IPS-15b (cell line): ENCODE data around the gene RASGRF2.

ENCODE experiments used
- H3K27me3 ChIP-seq: one replicate; pipeline ENCODE4 v1.6.1; 2013; ENCODE audit warnings: low read length; ENCODE audit not compliant: control insufficient read depth, insufficient read depth
- H3K36me3 ChIP-seq: one replicate; pipeline ENCODE4 v1.6.1; 2013; ENCODE audit warnings: low read length; ENCODE audit not compliant: control insufficient read depth, insufficient read depth
- H3K4me1 ChIP-seq: one replicate; pipeline ENCODE4 v1.6.1; 2013; ENCODE audit warnings: mild to moderate bottlenecking, low read length; ENCODE audit not compliant: control insufficient read depth, insufficient read depth
- H3K4me3 ChIP-seq: one replicate; pipeline ENCODE4 v1.5.1; 2013; ENCODE audit warnings: low read depth, low read length
- H3K9ac ChIP-seq: one replicate; pipeline ENCODE4 v1.6.1; 2013; ENCODE audit warnings: low read depth, mild to moderate bottlenecking, low read length
- H3K9me3 ChIP-seq: one replicate; pipeline ENCODE4 v1.6.1; 2013; ENCODE audit warnings: mild to moderate bottlenecking, low read length; ENCODE audit not compliant: control insufficient read depth, insufficient read depth

RASGRF2 gene

DNA sequence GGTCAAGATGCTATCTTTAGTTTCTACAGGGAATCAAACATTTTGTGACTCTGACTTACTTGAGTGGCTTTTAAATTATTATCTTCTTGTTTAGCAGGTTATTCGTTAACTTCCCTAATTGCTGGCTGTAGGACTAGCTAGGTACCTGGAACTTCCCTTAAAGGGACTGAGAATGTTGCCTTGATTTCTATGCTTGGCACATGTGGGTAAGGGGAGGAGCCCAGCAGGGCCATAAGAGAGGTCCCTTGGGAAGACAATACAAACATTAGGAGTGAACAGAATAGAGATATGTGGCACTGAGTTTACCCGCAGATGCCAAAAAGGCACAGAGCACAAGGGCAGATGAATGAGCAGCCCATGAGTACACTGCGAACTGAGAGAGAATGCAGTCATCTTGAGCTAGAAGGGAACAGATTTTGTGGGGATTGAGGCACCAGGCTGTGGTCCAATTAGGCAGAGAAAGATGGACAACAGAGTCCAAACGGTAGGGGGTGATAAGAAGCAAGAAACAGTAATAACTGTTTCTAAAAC is 282.8 kb downstream of the RASGRF2 start:
- Histone ChIP-seq H3K4me1 (no peaks in the 10 kb centered on the region), H3K9ac (no peak overlapping the region), H3K4me3 (no peak overlapping the region), H3K27me3 (no peaks in the 10 kb centered on the region), H3K9me3 (no peaks in the 10 kb centered on the region), H3K36me3 (no peaks in the 10 kb centered on the region)

DNA sequence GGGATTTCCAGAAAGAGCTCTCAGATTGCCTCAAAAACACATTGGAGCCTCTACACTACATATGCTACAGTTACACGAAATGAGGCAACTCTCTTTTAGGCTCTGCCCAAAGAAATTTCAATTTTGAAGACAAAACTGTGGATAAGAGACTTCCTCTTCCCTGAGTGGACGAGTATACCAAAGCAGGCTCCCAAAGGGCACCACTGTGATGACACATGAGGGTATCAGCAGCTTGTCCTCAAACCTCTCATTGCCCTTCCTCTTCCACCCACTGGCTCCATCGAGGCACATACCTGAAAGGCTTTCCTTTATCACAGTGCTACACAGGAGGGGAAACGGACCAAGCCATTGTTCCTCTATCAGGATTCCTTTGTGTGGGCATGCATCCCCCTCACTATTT is 284.3 kb downstream of the RASGRF2 start:
- Histone ChIP-seq H3K4me1 (no peaks in the 10 kb centered on the region), H3K4me3 (no peak overlapping the region), H3K9ac (no peak overlapping the region), H3K27me3 (no peaks in the 10 kb centered on the region), H3K9me3 (no peaks in the 10 kb centered on the region), H3K36me3 (no peaks in the 10 kb centered on the region)

DNA sequence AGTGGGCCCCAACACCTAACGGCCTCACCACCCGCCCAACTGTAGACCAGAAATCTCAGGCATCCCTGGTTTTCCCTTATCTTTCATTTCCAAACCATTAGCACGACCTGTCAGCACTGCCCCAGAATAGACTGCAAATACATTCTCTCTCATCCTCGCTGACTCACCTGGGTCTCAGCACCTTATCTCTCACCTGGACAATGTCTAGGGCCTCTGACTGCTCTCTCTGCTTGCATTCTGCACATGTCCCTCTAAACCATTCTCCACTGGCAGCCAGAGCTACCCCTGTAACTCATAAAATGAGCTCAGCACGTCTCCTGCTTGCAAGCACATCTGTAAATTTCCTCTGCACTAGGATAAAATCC is 285.7 kb downstream of the RASGRF2 start:
- H3K4me1 ChIP-seq, result no peaks in the 10 kb centered on the region
- H3K27me3 ChIP-seq, result no peaks in the 10 kb centered on the region
- H3K4me3 ChIP-seq, result no peak overlapping the region
- H3K9ac ChIP-seq, result no peak overlapping the region
- no peaks in the 10 kb centered on the region for H3K9me3 ChIP-seq
- H3K36me3 ChIP-seq, result no peaks in the 10 kb centered on the region

DNA sequence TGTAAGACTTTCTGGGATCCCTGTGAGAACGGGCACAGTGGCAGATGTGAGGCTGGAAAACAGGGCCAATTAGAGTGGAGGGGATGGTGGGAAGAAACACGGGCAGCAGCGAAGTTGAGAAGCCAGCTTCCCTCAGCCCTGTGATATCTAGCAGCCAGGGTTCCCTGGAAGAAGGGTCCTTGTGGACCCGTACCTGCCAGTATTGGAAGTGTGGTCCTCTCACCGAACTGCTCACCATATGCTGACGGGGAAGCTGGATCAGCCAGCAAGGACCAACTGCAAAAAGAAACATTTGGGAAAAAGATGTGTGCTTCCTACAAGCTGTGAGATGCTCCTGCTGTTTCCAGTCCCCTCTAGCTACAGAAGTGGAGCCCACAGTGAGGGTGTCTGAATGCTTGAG is 286.5 kb downstream of the RASGRF2 start:
- Histone ChIP-seq H3K4me1 (no peaks in the 10 kb centered on the region), H3K4me3 (no peak overlapping the region)

DNA sequence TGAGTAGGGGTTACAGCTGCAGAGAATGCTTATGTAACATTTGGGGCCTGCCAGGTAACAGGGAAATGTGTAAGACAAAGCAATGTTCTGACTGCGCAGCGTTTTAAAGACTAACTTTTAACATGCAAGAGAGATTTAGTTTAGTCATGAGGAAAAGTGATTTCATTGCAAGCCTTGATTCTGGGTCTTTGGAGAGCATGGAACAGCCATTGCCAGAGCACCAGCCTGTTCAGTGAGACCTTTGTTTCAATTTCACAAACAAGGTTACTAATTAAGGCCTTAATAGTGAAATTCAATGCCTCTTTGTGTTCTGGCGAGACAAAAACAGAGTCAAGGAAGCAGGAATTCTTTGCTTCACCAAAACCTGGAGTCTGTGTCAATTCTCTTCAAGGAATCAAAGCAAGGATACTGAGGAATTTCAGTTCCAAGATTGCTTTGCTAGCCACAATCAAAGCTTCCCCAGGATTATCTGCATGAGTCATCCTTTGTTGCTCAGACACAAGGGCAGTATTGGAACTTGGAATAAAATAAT is 287.3 kb downstream of the RASGRF2 start:
- Histone ChIP-seq H3K36me3 (peaks cover under 1% of the 10 kb centered on the region), H3K4me1 (no peaks in the 10 kb centered on the region), H3K4me3 (no peak overlapping the region), H3K27me3 (no peaks in the 10 kb centered on the region), H3K9me3 (no peaks in the 10 kb centered on the region), H3K9ac (peak overlapping the region; percentile 8)

More for the DNA sequence above, 286.5 kb downstream of the RASGRF2 start:
- H3K9ac ChIP-seq, result no peak overlapping the region
- no peaks in the 10 kb centered on the region for H3K9me3 ChIP-seq
- no peaks in the 10 kb centered on the region for H3K36me3 ChIP-seq
- no peaks in the 10 kb centered on the region for H3K27me3 ChIP-seq

DNA sequence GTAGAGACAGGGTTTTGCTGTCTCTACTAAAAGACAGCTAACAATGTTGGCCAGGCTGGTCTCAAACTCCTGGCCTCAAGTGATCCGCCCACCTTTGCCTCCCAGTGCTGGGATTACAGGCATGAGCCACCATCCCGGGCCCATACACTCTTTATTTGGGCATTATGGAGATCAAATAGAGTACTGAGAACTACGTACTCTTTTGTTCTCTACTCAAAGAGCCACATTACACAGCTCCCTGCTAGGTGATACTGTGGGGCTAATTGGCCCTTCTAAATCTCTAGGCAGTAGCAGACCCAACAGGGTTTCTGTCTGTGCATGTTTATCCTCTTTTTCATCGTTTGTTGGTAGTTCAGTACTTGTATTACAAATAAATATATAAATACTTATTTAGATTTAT is 289.1 kb downstream of the RASGRF2 start:
- H3K9me3 ChIP-seq, result no peaks in the 10 kb centered on the region
- H3K4me1 ChIP-seq, result no peaks in the 10 kb centered on the region
- H3K36me3 ChIP-seq, result peaks cover 3% of the 10 kb centered on the region
- H3K4me3 ChIP-seq, result no peak overlapping the region
- no peak overlapping the region for H3K9ac ChIP-seq
- no peaks in the 10 kb centered on the region for H3K27me3 ChIP-seq

DNA sequence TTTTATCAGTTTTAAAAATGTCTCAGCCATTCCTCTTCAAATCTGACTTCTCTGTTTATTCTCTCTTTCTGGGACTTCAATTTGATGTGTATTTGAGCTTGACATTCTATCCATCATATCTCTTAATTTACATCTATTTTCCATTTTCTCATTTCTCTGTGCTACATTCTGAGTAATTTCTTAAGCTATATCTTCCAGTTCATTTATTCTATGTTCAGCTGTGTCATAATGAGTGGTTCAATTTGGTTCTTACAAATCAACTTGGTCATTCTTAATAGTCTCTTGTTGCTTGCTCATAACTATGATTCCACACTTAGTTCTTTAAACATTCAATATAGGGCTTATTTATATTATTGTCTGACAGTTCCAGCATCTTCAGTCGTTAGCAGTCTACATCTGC is 289.8 kb downstream of the RASGRF2 start:
- no peak overlapping the region for H3K4me3 ChIP-seq
- H3K27me3 ChIP-seq, result no peaks in the 10 kb centered on the region

DNA sequence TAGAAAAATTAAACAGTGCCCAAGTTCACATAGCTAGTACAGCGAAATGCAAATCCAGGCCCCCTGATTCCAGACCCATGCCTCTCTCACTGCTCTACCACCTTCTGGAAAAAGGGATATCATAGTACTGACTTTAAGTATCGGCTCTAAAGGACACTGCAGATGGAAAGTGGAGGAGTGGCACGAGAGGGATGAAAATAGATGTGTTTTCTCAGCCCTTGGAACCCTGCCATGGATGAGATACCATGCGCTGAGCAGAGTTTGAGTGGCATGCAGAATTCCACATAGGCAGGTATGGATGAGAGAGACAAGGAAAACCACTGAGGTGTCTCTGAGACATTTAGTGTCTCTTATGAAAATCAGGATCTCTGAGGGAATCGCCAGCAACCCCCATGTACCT is 291.8 kb downstream of the RASGRF2 start:
- Histone ChIP-seq H3K4me3 (no peak overlapping the region), H3K27me3 (no peaks in the 10 kb centered on the region), H3K36me3 (peaks cover 3% of the 10 kb centered on the region), H3K9me3 (no peaks in the 10 kb centered on the region), H3K4me1 (no peaks in the 10 kb centered on the region), H3K9ac (no peak overlapping the region)

More for the DNA sequence above, 289.8 kb downstream of the RASGRF2 start:
- peaks cover 3% of the 10 kb centered on the region for H3K36me3 ChIP-seq
- H3K4me1 ChIP-seq, result no peaks in the 10 kb centered on the region
- H3K9ac ChIP-seq, result no peak overlapping the region
- H3K9me3 ChIP-seq, result no peaks in the 10 kb centered on the region

DNA sequence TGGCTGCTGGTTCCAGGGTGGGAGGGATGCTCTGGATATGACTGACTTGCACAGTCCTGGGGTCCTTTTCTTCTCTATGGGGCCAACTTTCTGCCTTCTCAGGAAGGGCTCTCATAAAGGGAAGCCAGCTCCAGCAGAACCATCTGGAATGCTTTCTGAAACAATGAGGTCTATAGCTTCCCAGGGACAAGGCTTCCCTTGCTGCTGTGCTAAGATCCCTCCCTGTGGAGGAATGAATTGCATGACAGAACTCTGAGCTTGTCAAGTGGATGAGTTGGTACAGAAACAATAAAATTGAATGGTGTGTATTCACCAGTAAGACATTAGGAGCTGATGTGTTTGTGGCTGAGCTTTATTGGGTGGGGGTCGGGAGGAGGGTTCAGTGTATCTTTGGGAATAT is 292.7 kb downstream of the RASGRF2 start:
- no peaks in the 10 kb centered on the region for H3K4me1 ChIP-seq
- H3K9me3 ChIP-seq, result no peaks in the 10 kb centered on the region
- no peaks in the 10 kb centered on the region for H3K27me3 ChIP-seq
- peaks cover 3% of the 10 kb centered on the region for H3K36me3 ChIP-seq
- no peak overlapping the region for H3K9ac ChIP-seq
- H3K4me3 ChIP-seq, result no peak overlapping the region

DNA sequence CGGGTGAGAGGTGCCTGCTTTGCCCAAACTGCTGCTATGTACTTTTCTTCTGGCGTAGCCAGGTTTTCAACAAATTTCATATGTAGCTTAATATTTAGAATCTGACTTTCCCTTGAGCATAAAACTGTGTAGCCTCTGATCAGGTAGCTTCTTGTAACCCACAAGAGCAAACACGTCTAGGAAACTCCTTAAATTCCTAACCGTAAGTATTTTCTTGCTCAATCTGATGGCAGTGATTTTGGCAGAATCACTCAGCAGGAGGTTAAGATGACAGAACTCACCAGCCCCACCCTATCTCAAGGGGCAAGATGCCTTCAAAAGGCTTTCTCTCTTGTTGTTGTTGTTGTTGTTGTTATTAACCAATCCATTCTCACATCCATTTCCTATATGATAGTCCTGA is 293.7 kb downstream of the RASGRF2 start:
- Histone ChIP-seq H3K4me1 (no peaks in the 10 kb centered on the region), H3K9ac (no peak overlapping the region), H3K27me3 (no peaks in the 10 kb centered on the region), H3K9me3 (no peaks in the 10 kb centered on the region), H3K4me3 (no peak overlapping the region), H3K36me3 (peaks cover 3% of the 10 kb centered on the region)

DNA sequence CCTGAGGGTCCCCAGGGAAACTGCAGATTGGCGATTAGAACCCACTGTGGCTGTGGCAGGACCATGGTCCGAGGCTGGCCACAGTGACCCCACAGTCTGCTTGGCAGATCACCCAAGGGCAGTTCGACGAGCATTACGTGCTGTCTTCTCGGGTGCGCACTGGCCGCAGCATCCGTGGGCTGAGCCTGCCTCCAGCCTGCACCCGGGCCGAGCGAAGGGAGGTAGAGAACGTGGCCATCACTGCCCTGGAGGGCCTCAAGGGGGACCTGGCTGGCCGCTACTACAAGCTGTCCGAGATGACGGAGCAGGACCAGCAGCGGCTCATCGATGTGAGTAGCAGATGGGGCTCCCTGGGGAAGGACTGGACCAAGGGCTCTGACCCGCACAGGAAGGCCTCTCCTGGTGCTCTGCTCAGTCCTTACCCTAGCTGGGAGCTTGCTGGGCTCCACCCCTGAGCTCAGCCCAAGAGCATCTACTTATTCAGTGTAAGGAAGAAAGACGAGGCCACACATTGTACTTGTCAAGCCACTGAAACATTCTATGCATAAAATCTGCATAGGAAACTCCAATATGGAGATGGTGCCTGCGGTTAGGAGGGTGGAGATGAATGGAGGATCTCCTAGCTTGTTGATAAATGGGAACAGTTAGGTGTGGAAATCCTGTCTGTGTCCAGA is 294.9 kb downstream of the RASGRF2 start:
- Histone ChIP-seq H3K9me3 (no peaks in the 10 kb centered on the region), H3K9ac (no peak overlapping the region), H3K4me1 (no peaks in the 10 kb centered on the region), H3K36me3 (peaks cover 3% of the 10 kb centered on the region), H3K4me3 (no peak overlapping the region), H3K27me3 (no peaks in the 10 kb centered on the region)

DNA sequence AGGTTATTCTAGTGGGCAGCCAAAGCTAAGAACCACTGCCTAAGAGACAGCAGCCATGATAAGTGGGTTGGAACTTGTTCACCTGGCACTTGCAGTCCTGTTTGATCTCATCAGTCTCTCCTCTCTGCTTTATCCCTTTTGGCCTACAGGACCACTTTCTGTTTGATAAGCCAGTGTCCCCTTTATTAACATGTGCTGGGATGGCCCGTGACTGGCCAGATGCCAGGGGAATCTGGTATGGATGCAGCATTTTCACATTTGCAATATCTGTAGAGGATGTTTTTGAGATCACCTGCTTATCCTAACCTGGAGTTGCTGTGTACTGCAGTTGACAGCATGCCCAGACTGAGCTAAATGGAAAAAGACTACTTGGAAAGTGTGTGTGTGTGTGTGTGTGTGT is 296.6 kb downstream of the RASGRF2 start:
- Histone ChIP-seq H3K9me3 (no peaks in the 10 kb centered on the region), H3K27me3 (no peaks in the 10 kb centered on the region), H3K9ac (no peak overlapping the region), H3K36me3 (peaks cover 3% of the 10 kb centered on the region), H3K4me1 (no peaks in the 10 kb centered on the region), H3K4me3 (no peak overlapping the region)
